CD4-positive, alpha-beta T cell treated with Interleukin-2 at 100 ng/mL for 4 hours (primary cell): ENCODE measurements around the gene PPFIA1.

Experiments used
- DNase-seq: peaks from one replicate; pipeline ENCODE4 v3.0.0-alpha.2; 2020; ENCODE audit warnings: low spot score

The PPFIA1 gene

DNA sequence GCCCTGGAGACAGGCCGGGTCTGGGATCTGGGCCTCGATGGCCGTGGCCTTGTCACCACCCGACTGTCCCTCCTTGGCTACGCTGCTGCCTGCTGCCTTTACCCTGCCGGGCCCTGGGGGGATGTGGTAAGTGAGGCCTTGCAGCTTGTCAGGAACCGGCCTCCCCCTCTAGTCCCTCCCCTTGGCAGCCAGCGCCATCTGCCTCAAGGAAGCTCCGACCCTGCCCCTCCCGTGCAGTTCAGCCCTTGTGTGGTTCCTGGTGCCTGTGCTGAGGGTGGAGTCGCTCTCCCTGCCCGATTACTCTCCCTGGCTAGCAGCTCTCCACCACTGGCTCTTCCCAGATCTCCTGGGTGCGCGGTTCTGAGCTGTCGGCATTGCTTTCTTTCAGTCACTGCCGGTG is 161.6 kb downstream of the PPFIA1 start:
- DNase-seq = no peak

DNA sequence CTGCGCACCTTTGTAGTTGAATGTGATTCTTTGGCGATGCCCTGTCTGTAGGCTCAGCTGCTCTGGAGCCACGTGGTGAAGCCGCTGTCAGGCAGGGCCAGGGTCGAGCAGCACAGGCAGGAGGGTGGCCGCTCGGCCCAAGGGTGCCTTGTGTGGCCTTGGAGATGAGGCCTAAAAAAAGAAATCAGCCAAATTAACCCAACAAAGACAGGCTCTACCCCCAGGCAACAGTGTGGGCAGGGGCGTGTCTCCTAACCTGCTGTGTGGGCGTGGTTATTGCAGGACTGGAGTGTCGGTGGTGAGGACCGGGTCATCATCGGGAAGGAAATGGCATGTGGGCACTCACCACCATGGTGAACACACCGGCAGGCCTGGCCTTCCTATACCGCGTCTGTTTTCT is 162.1 kb downstream of the PPFIA1 start:
- DNase-seq = no peak

DNA sequence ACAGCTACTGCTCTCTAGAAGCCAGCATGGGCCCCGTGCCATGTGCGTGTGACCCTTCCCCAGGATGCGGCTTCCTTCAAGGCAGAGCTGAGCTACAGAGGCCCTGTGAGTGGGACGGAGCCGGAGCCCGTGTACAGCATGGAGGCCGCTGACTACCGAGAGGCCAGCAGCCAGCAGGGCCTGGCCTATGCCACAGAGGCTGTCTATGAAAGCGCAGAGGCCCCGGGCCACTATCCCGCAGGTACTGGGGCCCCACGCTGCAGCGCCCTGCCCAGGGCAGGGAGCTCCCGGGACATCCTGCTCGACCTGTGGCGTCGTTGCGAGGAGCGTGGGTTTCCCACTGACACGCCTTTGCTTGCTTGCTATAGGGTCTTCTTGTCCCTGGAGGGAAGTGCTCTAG is 162.5 kb downstream of the PPFIA1 start:
- no peak for DNase-seq

DNA sequence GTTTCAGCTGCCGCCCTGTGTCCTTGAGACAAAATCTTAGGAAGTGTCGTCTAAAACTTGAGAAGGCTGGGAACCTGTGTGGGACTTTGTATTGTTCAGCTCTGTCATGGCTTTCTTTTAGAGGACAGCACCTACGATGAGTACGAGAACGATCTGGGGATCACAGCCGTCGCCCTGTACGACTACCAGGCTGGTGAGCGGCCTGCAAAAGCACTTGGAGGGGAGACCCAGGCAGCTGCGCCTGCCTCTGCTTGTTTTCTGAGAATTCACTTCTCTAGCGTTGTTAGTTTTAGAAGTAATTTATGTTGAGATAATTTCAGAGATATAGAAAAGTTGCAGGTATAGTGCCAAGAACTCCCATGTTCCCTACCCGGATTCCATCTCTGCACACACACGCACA is 163.0 kb downstream of the PPFIA1 start:
- no peak for DNase-seq
